GM18498 (cell line): Measurements from ENCODE around the gene CFAP97D2.
A peak's percentile ranks its signal among the peaks of the same experiment; 100 is the strongest.
"Not testable (repeated sequence)": the region's sequence is repeated elsewhere in the genome, so short reads cannot be mapped to it uniquely, and the experiment has no call there.

Source experiments
- ATAC-seq: cut with Tn5 transposase; IDR thresholded peaks from one replicate; pipeline ENCODE4 v1.9.1; 2021; ENCODE audit warnings: mild to moderate bottlenecking, moderate library complexity; ENCODE audit not compliant: unreplicated experiment

CFAP97D2 gene

DNA sequence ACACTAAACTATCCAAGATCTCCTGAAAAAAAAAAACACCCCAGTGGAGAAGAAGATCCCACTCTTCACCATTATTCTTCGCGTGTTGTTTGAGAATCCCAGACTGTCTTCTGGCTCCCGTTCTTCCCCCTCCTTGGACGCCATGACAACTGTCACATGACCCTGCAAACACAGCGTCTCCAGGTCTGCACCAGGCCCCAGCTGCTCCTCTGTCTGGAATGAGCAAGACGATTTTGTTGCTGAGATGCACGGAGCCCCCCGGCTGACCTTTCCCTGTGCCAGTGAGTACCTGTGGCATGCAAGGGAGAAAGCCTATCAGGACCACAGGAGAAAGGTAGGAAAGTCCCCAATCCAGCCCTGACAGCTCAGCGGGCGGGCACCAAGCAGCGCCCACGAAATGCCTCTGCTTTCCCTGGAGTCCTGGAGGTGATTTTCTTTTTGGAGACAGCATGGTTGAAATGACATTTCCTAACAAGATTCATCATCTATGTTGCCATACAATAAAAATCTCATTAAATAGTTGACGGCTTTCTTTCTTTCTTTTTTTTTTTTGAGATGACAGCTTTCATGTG, at the start of gene CFAP97D2:
Gene CFAP97D2, plus strand, starts transcription at position 171 of the 572 bp plus-strand sequence. Its CDS starts 74 bp downstream, at position 245.
- no peak for ATAC-seq

DNA sequence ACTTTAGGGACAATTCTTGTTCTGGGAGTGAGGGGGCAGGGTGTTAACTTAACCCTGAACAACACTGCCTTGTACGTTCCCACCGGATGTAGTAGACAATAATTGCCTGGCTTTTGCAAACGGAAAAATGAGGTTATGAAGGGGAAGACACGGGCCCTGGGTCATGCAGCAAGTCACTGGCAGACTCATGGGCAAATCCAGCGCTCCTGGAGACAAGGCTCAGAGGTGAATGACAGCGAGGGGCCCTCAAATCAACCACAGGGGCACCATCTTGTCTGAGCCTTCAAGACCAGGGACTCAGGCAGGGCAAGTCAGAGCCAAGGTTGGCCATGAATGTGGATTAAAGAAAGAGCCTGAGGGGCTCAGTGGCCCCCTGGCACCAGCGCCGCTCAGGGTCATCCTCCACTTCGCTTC, 49.4 kb upstream of the CFAP97D2 start:
- ATAC-seq = no peak

DNA sequence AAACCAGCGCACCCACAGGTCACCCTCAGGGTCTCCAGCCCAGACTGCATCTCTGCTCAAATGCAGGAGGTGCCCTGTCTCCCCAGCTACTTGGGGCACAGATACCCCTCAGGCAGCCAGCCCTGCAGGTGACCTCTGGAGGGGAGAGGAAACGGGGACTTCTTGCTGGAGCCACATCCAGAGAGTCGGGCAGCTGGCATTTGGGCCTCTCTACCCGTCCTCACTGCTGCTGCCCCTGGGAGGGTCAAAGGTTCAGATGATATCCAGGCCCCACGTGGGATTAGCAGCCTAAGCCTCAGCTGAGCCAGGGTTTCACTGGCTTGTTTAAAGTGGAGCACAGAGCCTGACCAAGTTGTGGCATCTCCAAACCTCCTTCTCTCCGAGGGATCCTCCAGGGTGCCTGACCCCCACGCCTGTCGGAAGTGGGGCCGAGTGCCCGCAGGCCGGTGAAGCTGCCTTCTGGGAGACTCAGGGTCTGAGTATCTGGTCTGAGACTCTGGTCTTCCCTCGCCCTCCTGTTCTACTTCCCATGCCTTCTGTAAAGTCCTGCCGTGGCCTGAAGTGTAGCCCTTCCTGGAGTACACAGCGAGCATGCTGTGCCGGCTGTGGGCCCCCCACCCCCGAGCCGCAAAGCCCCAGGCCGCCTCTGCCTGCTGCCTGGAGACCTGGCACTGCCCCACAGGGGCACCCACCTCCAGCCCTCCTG, 48.8 kb upstream of the CFAP97D2 start:
- no peak for ATAC-seq

DNA sequence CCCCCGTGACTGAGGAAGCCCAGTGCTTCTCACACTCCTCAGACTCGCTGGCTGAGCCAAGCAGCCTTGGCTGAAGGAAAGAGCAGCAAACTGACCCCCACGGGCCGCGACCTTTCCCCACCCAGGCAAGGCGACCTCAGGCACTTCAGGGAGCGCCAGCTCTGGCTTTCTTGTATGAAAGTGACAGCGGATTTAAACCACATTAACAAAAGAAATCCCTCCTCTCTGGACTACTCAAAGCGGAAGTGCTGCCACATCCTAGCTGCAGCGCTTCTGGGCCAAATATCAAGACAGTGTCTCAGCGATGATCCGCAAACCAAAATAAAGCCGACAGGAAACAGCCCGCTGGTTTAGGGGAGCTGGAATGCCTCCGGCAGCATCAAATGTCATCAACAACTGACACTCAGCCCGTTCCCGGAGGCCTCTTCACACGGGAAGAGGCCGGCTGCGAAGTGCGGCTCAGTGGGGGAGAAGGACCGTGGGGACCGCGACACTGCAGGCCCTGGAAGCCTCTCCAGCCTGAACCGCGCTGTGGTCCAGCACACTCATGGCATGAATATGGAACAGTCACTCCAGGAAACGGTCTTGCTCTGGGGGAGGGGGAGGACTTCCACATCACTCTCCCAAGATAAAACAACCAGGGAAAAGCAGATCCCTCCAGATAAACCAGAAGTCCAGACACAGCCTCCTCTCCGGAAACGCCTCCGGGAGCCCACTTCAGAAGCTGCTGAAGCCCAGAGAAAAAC, 48.0 kb upstream of the CFAP97D2 start:
- ATAC-seq = peak; percentile 30

DNA sequence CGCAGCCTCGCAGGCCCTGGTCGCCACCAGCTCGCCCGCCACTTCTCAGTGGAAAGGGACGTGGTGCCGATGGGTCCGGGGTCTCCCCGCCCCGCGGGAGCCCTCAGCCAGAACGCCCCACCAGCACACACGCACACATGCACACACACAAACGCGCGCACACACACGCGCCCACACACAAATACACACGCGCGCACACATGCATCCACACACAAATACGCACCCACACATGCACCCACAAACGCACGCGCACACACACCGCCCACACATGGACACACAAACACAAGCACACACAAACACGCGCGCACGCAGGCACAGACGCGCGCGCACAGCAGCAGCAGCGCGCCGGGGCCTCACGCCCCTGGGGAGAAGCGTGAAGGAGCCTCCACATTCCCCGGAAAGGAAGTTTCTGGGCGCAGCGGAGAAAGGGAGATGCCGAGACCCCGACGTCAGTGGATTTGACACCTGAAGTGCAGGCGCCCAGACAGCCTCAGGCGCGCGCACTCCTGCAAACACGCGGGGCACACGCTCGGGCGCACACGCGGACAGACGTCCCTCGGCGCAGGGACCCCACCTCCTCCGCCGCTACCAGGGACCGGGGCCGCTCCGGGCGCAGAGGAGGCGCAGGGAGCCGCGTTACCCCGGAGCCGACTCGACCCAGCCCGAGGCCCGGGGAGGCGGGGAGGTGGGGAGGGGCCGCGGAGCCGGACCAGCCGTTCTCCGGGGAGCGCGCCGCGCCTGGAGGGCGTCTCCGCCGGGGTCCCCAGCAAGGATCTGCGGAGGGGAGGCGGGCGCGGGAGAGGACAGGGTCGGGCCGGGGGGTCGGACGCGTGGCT, 47.3 kb upstream of the CFAP97D2 start:
- ATAC-seq = peak; percentile 13

DNA sequence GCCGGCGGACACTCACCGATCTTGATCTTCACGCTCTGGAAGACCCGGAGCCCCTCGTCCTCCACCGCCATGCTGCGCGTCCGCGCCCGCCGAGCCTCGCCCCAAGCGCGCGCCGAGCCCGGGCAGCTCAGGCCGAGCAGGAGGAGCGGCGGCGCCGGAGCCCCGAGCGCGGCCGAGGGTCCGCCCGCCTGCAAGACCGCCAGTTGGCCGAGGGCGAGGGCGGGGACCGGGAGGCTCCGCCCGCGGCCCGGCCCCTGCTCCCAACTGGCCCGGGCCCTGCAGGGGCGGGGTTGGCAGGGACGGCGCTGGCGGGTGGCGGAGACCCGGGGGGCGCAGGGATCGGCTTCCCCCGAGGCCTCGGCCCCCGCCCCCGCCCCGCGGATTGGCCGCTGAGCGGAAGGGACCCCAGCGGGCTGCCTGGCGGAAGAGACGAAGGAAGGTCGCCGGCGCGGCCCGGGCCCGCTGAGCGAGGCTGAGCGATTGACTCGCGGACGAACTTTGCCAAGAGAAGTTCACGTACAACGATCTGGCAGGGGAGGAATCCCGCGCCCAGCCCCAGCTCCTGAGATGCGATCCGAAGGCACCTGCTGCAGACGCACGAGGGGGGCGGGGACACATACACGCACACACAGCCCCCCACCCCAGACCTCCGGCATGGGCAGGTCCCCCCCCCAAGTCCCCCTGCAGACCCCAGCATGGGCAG, 46.5 kb upstream of the CFAP97D2 start, which contains the start of gene RASA3:
Gene RASA3, minus strand, starts transcription at position 205 of the 703 bp plus-strand sequence. Its CDS starts 134 bp downstream, at position 71.
- peak; percentile 67 for ATAC-seq

DNA sequence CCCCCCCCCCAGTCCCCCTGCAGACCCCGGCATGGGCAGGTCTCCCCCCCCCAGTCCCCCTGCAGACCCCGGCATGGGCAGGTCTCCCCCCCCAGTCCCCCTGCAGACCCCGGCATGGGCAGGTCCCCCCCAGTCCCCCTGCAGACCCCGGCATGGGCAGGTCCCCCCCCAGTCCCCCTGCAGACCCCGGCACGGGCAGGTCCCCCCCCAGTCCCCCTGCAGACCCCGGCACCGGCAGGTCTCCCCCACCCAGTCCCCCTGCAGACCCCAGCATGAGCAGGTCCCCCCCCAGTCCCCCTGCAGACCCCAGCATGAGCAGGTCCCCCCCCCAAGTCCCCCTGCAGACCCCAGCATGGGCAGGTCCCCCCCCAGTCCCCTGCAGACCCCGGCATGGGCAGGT, 45.9 kb upstream of the CFAP97D2 start:
- ATAC-seq = not testable (repeated sequence)

DNA sequence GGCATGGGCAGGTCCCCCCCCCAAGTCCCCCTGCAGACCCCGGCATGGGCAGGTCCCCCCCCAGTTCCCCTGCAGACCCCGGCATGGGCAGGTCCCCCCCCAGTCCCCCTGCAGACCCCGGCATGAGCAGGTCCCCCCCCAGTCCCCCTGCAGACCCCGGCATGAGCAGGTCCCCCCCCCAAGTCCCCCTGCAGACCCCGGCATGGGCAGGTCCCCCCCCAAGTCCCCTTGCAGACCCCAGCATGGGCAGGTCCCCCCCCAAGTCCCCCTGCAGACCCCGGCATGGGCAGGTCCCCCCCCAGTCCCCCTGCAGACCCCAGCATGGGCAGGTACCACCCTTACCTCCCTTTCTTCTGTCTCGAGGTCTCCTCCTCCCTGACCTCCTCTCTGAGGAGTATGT, 45.5 kb upstream of the CFAP97D2 start:
- not testable (repeated sequence) for ATAC-seq

DNA sequence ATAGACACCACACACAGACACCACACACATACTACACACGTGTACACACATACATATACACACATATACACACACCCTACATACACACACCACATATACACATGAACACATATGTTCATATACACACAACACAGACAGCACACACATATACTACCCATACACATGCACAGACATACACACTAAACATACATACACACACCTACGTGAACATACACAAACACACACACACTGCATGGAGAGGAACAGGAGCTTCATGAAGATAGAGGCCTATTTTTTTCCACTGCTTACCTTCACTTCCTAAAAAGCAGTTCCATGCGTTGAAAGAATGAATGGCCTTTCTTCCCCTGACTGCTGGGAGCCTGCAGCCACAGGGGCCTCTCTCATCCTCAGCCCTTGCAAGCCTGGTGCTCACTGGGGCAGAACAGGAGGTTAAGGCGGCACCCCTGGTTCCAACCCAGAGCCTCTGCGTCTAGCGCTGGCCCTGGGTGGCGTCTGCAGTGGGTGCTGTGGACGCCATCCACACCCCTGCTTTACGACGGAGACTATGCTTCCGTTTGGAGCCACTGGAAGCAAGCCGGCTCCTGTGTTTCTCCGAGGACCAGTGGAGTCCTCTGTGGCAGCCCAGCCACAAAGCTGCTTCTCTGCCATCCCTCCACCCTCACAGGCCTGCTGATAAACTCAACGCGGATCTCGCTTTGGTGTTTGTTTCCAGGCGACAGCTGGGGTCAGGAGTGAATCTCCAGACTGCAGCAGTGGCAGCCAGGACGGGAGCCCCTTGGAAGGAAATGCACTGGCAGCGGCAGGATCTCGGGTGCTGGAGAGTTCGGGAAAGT, 44.7 kb upstream of the CFAP97D2 start:
- ATAC-seq = no peak

DNA sequence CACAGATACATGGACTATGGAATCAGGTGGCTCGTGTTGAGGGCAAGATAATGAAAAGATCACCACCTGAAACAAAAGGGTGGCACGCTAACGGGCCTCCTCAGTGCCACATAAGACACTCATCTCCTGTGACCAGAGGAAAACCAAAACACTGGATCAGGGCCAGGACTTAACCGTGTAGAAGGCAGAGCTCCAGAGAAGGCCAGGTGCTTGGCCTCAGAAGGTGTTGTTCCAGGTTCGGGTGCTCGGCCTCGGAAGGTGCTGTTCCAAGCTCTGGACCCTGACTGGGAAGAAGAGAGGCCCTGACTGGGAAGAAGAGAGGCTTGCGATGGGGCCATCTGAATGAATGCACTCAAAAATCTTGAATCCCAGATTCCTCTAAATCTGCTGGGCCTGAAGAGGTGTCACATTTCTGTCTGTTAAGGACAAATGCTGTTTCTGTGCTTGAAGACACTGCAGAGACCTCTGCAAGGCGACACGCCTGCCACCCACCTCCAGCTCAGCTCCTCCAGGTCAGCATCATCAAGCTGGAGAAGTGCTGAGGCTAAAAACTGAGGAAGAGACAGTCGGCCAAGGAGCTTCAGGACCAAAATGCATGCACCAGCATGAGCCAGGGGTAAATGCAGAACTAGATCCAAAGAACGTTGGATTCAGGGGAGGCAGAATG, 44.0 kb upstream of the CFAP97D2 start:
- ATAC-seq = no peak

DNA sequence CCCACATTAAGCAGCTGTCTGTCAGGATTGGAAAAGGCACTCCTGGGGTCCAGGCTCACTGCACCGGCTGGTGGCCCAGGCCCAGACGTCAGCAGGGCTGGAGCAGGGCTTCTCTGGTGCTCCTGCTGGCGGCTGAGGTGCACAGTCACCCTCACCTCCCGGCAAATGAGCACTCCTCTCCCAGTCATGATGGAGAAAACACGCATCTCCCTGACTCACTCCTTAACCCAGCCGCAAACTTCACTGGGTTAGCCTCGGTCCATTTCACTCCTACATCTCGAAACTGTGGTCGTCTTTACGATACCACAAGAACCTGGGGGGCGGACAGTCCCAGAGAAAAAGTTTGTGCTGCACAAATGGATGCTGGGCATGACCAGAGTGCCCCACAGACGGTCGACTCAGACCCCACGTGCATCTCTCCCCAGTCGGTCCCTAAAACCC, 43.3 kb upstream of the CFAP97D2 start:
- ATAC-seq = no peak

DNA sequence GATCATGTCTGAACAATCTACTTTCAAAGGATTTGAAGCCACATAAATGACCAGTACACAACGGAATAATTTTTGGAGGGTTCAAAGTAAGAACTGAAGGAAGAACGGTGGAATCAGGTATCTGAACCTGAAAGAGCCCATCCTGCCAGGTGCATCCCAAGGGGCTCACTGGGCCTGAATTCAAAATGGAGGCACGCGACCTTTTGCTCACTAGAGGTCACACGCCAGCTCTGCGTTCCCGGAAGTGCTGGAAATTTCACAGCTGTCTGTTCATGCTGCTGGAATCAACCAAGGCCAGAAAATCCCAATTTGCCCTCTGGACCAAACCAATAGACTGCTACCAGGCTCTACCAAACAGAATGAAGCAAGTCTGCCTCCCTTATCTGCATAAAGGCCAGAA, 42.5 kb upstream of the CFAP97D2 start:
- ATAC-seq = no peak

DNA sequence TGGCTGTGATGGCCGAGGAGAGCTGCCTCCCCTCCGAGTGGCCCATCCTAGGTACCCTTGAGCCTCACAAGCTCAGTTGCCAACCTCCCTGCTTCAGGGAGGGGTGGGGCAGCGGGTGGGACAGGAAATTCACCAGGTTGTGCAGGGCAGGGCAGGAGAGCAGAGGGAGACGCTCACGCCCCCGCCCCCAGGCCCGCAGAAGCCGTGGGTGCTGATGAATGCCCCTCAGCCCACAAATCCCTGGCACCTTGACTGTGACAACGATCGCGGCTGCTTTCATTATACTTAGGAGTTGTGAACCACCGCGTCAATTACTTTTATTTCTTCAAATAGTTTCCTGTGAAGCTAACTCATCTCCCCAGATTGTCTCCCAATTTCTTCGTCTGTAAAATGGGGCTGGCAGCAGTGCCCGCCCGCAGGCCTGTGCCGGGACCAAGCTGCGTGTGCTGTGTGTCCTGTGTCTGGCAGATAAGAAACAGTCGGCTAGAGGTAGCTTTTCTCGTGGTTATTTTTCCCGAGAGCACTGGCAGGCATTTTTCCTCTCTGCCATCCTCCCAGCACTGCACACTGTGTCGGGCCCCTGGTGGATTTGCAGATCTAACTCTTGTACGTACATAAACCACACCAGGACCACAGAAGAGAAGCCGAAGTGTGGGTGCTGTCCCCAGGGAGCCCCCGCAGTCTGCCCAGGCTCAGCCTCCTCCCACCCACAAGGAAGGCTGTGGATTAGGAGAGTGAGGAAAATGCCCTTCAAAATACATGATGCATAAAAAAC, 38.7 kb upstream of the CFAP97D2 start:
- ATAC-seq = no peak

DNA sequence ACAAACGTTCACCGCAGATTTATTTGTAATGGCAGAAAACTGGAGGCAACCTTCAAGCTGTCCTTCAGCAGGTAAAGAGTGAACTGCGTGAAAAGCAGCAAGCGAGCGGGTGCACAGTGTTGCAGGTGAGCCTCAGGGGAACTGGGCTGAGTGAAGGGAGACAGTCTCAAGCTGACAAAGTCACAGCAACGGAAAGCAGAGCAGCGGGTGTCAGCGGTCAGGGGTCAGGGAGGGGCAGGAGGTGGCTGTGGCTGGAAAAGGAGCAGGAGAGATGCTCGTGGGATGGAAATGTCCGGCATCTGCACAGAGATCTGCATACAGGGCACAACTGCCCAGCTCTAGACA, 38.2 kb upstream of the CFAP97D2 start:
- ATAC-seq = no peak

DNA sequence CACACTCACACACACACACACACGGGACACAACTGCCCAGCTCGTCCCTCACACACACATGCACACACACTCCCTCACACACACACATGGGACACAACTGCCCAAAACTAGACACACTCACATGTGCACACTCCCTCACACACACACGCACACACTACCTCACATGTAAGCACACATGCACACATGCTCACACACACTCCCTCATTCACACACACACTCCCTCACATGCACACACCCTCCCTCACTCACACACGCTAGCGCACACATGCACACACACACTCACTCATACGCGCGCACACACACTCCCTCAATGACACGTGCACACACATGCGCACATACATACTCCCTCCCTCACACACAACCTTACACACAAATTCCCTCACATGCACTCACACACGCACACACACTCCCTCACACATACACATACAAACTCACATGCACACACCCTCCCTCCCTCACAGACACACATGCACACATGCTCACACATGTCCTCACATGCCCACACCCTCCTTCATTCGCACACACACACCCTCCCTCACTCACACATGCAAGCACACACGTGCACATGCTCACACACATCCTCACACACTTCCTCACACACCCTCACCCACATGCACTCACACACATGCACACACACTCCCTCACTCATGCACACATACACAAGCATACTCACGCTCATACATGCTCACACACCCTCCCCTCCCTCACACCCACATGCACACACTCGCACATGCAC, 37.6 kb upstream of the CFAP97D2 start:
- ATAC-seq = no peak

DNA sequence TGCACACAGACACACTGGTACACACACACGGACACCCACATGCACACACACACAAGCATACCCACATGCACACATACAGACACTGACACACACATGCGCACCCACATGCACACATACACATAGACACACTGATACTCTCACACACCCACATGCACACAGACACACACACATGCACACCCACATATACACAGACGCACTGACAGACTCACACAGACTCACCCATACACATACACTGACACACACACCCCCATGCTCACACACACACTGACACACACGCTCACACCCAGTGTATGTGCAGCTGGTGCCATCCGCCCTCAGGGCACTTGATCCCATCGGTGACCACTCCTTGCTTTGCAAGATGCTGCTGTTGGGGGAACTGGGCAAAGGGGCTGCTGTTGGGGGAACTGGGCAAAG, 36.9 kb upstream of the CFAP97D2 start:
- no peak for ATAC-seq

DNA sequence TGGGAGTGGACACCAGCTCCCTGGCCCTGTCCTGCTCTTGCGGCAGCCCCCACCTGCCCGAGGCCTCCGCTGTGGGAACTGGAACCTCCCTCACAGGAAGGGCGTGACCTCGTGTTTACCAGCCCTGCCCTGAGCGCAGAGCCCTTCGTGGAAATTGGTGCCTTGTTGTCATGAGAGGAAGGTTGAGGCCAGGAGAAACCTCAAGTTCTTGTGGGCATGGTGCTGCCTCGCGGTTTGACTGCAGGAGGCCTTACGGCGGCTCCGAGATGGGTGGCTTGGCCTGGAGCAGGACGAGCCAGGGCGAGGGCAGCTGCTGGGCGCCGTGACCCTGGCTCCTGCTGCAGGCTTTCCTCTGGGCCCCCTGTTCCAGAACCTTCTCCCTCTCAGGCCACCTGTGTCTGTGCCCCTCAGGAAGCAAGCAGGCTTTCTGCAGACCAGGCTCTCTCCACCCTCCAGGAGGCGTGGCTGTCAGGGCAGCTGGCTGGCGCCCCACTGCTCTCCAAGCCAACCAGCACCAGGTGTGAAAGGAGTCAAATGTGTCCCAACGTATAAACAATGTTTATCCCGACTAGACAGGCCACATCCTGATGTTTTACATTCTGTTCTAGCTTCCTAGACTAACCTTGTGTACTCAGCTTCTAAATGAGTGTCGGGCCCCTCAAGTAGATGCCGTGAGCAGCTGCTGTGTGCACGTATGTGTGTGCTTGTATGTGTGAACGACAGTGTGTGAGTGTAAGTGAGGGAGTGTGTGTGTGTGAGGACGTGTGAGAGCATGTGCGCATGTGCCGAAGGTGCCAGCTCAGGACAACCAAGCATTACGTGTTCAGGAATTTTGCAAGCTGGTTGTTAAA, 36.2 kb upstream of the CFAP97D2 start:
- ATAC-seq = no peak
